OCI-LY1 (cell line): ENCODE results near the gene SCRN1.

Experiments used
- H2AFZ ChIP-seq: fragments of 200-600 bp; sonication (generic), shearing (Covaris generic); 2 replicates; pipeline ENCODE4 v1.6.0; 2014; ENCODE audit warnings: antibody characterized with exemption, mild to moderate bottlenecking, low read length
- H3F3A ChIP-seq: fragments of 200-600 bp; sonication (generic), shearing (Covaris generic); 2 replicates; pipeline ENCODE4 v1.6.0; 2014; ENCODE audit warnings: mild to moderate bottlenecking, antibody characterized with exemption, low read length, moderate library complexity; ENCODE audit not compliant: insufficient read depth
- H3K27ac ChIP-seq: fragments of 200-600 bp; sonication (generic); 2 replicates; pipeline ENCODE4 v1.5.1; 2014; ENCODE audit warnings: low read length, mixed run types, mild to moderate bottlenecking, low read depth; ENCODE audit not compliant: poor library complexity, severe bottlenecking
- H3K27me3 ChIP-seq: fragments of 200-600 bp; sonication (generic); 2 replicates; pipeline ENCODE4 v1.6.0; 2014; ENCODE audit warnings: antibody characterized with exemption, mild to moderate bottlenecking, low read length, moderate library complexity; ENCODE audit not compliant: insufficient read depth
- H3K36me3 ChIP-seq: fragments of 200-600 bp; sonication (generic); 2 replicates; pipeline ENCODE4 v1.6.1; 2014; ENCODE audit warnings: mild to moderate bottlenecking, antibody characterized with exemption, low read length, moderate library complexity, mixed read lengths; ENCODE audit not compliant: insufficient read depth
- H3K4me1 ChIP-seq: fragments of 200-600 bp; sonication (generic); 2 replicates; pipeline ENCODE4 v1.5.1; 2014; ENCODE audit warnings: mild to moderate bottlenecking, low read length, moderate library complexity; ENCODE audit not compliant: insufficient read depth, severe bottlenecking
- H3K4me2 ChIP-seq: fragments of 200-600 bp; sonication (generic), shearing (Covaris generic); 2 replicates; pipeline ENCODE4 v1.6.1; 2014; ENCODE audit warnings: low read length
- H3K4me3 ChIP-seq: fragments of 200-600 bp; sonication (generic); 2 replicates; pipeline ENCODE4 v1.5.1; 2014; ENCODE audit warnings: low read length, low read depth, mild to moderate bottlenecking, mixed read lengths; ENCODE audit not compliant: poor library complexity, severe bottlenecking
- H3K79me2 ChIP-seq: fragments of 200-600 bp; shearing (Covaris generic); 2 replicates; pipeline ENCODE4 v1.6.1; 2016; ENCODE audit warnings: mixed run types, low read length, mixed read lengths; ENCODE audit not compliant: insufficient read depth
- H3K9ac ChIP-seq: fragments of 200-600 bp; sonication (generic), shearing (Covaris generic); 2 replicates; pipeline ENCODE4 v1.6.1; 2014; ENCODE audit warnings: mild to moderate bottlenecking, low read length, mixed read lengths
- H3K9me2 ChIP-seq: fragments of 200-600 bp; sonication (generic), shearing (Covaris generic); 2 replicates; pipeline ENCODE4 v1.6.1; 2014; ENCODE audit warnings: low read depth, mild to moderate bottlenecking, low read length, mixed read lengths
- H3K9me3 ChIP-seq: fragments of 200-600 bp; shearing (Covaris generic); 2 replicates; pipeline ENCODE4 v1.6.1; 2014; ENCODE audit warnings: low read length, mixed read lengths
- H4K20me1 ChIP-seq: fragments of 200-600 bp; sonication (generic), shearing (Covaris generic); 2 replicates; pipeline ENCODE4 v1.6.0; 2016; ENCODE audit warnings: mild to moderate bottlenecking, low read length; ENCODE audit not compliant: insufficient read depth
- EZH2 ChIP-seq: fragments of 200-600 bp; sonication (generic), shearing (Covaris generic); IDR thresholded peaks from 2 replicates; pipeline ENCODE4 v1.8.0; 2017; ENCODE audit warnings: borderline replicate concordance, mixed run types, mild to moderate bottlenecking, antibody characterized with exemption, low read length, moderate library complexity, mixed read lengths
- TF ChIP-seq, protein P1 (sequence below): fragments of 200-600 bp; sonication (generic), shearing (Covaris generic); IDR thresholded peaks from 2 replicates; pipeline ENCODE4 v1.5.1; 2017; ENCODE audit warnings: mild to moderate bottlenecking, antibody characterized with exemption, low read length, moderate library complexity, mixed read lengths

Gene SCRN1

DNA sequence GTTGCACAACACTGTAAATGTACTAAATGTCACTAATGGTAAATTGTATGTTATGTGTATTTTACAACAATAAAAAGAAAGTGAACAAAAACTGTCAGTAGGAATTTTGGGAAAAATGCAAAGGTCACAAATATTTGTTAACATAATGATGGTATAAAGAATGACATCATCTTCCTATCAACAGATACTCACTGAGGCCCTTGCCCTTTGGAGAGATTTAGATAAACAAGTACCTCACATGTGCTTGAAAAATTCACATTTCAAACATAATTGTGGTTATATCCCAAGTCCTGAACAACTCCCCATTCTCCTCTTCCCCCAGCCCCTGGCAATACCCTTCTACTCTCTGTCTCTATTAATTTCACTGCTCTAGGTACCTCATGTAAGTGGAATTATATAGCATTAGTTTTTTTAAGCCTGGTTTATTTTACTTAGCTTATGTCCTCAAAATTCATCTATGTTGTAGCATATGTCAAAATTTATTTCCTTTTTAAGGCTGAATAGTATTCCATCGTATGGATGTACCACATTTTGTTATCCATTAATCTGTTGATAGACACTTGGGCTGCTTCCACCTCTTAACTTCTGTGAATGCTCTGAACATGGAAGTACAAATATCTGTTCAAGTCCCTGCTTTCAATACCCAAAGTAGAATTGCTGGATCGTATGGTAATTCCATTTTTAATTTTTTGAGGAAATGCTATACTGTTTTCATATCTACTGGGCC, 92.8 kb downstream of the SCRN1 start:
- Histone ChIP-seq H3K4me2 (no peak overlapping the region), H3F3A (no peaks in the 10 kb centered on the region), H3K9me3 (no peaks in the 10 kb centered on the region), H3K9ac (no peak overlapping the region), H3K4me1 (no peaks in the 10 kb centered on the region), H3K36me3 (no peaks in the 10 kb centered on the region), H3K27ac (no peak overlapping the region), H2AFZ (no peak overlapping the region), H3K9me2 (no peaks in the 10 kb centered on the region), H3K27me3 (0 out of 2 replicates have a peak, but pooled peaks cover 4% of the 10 kb centered on the region), H3K4me3 (no peak overlapping the region), H4K20me1 (no peaks in the 10 kb centered on the region), H3K79me2 (no peaks in the 10 kb centered on the region)
- TF ChIP-seq, protein P1, sequence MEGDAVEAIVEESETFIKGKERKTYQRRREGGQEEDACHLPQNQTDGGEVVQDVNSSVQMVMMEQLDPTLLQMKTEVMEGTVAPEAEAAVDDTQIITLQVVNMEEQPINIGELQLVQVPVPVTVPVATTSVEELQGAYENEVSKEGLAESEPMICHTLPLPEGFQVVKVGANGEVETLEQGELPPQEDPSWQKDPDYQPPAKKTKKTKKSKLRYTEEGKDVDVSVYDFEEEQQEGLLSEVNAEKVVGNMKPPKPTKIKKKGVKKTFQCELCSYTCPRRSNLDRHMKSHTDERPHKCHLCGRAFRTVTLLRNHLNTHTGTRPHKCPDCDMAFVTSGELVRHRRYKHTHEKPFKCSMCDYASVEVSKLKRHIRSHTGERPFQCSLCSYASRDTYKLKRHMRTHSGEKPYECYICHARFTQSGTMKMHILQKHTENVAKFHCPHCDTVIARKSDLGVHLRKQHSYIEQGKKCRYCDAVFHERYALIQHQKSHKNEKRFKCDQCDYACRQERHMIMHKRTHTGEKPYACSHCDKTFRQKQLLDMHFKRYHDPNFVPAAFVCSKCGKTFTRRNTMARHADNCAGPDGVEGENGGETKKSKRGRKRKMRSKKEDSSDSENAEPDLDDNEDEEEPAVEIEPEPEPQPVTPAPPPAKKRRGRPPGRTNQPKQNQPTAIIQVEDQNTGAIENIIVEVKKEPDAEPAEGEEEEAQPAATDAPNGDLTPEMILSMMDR: no peak
- no peak for TF ChIP-seq EZH2

DNA sequence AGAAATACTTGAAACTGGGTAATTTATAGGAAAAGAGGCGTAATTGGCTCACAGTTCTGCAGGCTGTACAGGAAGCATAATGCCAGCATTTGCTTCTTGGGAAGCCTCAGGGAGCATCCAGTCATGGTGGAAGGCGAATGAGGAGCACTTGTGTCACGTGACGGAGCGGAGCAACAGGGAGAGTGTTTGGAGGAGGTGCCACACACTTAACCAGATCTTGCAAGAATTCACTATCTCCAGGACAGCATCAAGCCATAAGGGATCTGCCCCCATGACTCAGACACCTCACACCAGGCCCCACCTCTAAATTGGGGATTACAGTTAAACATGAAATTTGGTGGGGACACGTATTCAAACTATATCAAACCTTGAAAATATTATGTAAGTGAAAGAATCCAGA, 94.0 kb downstream of the SCRN1 start:
- Histone ChIP-seq H3K79me2 (no peaks in the 10 kb centered on the region), H3F3A (no peaks in the 10 kb centered on the region), H3K27ac (no peak overlapping the region), H4K20me1 (no peaks in the 10 kb centered on the region), H2AFZ (no peak overlapping the region), H3K4me2 (no peak overlapping the region), H3K9ac (no peak overlapping the region), H3K4me3 (no peak overlapping the region), H3K9me2 (no peaks in the 10 kb centered on the region), H3K36me3 (no peaks in the 10 kb centered on the region), H3K4me1 (no peaks in the 10 kb centered on the region), H3K27me3 (0 out of 2 replicates have a peak, but pooled peaks cover 4% of the 10 kb centered on the region), H3K9me3 (no peaks in the 10 kb centered on the region)
- no peak for TF ChIP-seq EZH2
- TF ChIP-seq, protein P1: no peak

DNA sequence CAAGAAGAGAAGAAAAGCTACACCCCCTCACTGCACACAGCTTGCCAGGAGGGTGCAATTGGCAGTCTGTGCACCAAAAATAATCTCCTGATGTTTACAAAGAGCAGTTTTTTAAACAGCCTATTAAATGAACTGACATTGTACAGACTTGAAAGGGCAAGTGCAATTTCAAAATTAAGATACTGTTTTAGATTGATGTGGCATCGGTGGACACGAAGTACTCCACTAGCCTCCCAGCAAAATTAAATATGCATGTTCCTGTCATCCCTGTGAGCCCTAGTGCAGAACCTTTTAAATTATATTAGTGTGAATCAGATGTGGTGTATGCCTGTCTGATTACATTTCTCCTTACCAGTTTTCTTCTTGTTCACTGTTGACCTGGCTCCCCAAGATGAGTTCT, 95.3 kb downstream of the SCRN1 start:
- Histone ChIP-seq H3K79me2 (no peaks in the 10 kb centered on the region), H3K4me1 (no peaks in the 10 kb centered on the region), H2AFZ (no peak overlapping the region), H3K4me2 (no peak overlapping the region), H3K9ac (no peak overlapping the region), H3K36me3 (no peaks in the 10 kb centered on the region), H3K27ac (no peak overlapping the region), H3K9me3 (no peaks in the 10 kb centered on the region), H3K27me3 (0 out of 2 replicates have a peak, but pooled peaks cover 4% of the 10 kb centered on the region), H4K20me1 (no peaks in the 10 kb centered on the region), H3K9me2 (no peaks in the 10 kb centered on the region), H3K4me3 (no peak overlapping the region), H3F3A (no peaks in the 10 kb centered on the region)
- TF ChIP-seq EZH2: no peak
- TF ChIP-seq, protein P1: no peak
